ENCODE measurements around the gene ZFX.

ZFX gene

DNA sequence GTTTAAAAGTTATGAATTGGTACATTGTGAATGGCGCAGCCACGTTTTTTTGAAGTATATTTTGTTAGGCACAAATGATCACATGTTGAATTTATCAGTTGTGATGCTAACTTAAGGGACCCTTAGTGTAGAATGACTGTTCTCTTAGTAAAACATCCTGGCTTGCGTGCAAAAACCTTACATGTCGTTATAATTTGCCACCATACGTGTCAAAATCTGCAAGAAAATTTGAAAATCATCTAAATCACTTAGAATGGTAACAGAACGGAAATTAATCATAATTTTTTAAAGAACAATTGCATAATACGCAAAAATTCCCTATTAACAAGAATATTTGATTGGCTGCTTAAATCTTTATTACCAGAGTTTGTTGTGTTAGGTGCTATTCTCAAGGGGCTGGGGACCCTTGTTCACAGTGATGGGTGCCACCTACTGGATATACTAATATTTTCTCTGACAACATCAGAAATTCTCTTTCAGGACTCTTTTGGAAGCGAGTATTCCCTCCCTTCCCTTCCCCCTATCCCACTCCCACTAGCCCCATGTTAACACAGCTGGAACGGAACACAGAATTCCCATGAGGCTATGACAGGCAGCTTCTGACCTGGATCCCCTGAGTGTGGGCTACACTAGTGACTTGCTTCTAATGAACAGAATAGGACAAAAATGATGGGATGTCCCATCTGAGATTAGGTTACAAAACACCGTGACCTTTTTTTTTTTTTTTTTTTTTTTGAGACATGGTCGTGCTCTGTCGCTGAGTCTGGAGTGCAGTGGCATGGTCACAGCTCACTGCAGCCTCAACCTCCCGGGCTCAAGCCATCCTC lies 92.5 kb downstream of the ZFX start:
- TF ChIP-seq, protein P1, sequence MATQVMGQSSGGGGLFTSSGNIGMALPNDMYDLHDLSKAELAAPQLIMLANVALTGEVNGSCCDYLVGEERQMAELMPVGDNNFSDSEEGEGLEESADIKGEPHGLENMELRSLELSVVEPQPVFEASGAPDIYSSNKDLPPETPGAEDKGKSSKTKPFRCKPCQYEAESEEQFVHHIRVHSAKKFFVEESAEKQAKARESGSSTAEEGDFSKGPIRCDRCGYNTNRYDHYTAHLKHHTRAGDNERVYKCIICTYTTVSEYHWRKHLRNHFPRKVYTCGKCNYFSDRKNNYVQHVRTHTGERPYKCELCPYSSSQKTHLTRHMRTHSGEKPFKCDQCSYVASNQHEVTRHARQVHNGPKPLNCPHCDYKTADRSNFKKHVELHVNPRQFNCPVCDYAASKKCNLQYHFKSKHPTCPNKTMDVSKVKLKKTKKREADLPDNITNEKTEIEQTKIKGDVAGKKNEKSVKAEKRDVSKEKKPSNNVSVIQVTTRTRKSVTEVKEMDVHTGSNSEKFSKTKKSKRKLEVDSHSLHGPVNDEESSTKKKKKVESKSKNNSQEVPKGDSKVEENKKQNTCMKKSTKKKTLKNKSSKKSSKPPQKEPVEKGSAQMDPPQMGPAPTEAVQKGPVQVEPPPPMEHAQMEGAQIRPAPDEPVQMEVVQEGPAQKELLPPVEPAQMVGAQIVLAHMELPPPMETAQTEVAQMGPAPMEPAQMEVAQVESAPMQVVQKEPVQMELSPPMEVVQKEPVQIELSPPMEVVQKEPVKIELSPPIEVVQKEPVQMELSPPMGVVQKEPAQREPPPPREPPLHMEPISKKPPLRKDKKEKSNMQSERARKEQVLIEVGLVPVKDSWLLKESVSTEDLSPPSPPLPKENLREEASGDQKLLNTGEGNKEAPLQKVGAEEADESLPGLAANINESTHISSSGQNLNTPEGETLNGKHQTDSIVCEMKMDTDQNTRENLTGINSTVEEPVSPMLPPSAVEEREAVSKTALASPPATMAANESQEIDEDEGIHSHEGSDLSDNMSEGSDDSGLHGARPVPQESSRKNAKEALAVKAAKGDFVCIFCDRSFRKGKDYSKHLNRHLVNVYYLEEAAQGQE (IDR thresholded peaks at IDR 0.05; ENCODE audit: insufficient replicate concordance, low read depth): no peak
- TF ChIP-seq SPI1 (IDR thresholded peaks at IDR 0.05; ENCODE audit: borderline replicate concordance, low read depth): no peak
- TF ChIP-seq, protein P2, sequence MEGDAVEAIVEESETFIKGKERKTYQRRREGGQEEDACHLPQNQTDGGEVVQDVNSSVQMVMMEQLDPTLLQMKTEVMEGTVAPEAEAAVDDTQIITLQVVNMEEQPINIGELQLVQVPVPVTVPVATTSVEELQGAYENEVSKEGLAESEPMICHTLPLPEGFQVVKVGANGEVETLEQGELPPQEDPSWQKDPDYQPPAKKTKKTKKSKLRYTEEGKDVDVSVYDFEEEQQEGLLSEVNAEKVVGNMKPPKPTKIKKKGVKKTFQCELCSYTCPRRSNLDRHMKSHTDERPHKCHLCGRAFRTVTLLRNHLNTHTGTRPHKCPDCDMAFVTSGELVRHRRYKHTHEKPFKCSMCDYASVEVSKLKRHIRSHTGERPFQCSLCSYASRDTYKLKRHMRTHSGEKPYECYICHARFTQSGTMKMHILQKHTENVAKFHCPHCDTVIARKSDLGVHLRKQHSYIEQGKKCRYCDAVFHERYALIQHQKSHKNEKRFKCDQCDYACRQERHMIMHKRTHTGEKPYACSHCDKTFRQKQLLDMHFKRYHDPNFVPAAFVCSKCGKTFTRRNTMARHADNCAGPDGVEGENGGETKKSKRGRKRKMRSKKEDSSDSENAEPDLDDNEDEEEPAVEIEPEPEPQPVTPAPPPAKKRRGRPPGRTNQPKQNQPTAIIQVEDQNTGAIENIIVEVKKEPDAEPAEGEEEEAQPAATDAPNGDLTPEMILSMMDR (IDR thresholded peaks at IDR 0.05; ENCODE audit: insufficient read depth, low read length): no peak
- no peak for TF ChIP-seq GABPA (IDR thresholded peaks at IDR 0.05; ENCODE audit: low read depth)
- TF ChIP-seq POLR2AphosphoS5 (IDR thresholded peaks at IDR 0.05; ENCODE audit: low read depth): no peak
- Histone ChIP-seq H3K27me3 (ENCODE audit: insufficient read depth, poor library complexity, severe bottlenecking) (no peaks in the 10 kb centered on the region), H3K27ac (replicated peaks) (no peak overlapping the region), H3K4me3 (replicated peaks; ENCODE audit: insufficient read depth, low read length) (no peak overlapping the region)
- peak in 1 of 2 experiments; percentile 17 for DNase-seq (ENCODE audit: low read depth in 1 of 2, low spot score in 1 of 2)

DNA sequence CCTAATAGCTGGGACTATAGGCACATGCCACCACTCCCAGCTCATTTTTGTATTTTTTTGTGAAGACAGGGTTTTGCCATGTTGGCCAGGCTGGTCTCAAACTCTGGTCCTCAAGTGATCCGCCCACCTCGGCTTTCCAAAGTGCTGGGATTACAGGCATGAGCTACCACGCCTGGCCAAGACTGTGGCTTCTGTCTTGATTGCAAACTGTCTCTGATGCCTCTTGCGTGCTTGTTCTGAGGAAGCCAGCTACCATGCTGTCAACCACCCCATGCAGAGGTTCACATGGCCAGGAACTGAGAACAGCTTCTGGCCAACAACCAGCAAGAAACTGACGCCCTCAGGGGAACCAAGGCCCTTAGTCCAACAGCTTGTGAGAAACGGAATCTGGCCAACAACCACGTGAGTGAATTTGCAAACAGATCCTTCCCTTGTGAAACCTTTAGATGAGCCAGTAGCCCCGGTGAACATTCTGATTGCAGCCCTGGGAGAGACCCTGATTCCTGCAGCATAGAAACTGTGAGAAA lies 93.2 kb downstream of the ZFX start:
- peak; percentile 16 to 56 for DNase-seq (ENCODE audit: low read depth in 1 of 2, low spot score in 1 of 2)
- Histone ChIP-seq H3K4me3 (replicated peaks; ENCODE audit: insufficient read depth, low read length) (no peak overlapping the region), H3K27me3 (ENCODE audit: insufficient read depth, poor library complexity, severe bottlenecking) (no peaks in the 10 kb centered on the region), H3K27ac (replicated peaks) (no peak overlapping the region)
- no peak for TF ChIP-seq POLR2AphosphoS5 (IDR thresholded peaks at IDR 0.05; ENCODE audit: low read depth)
- TF ChIP-seq, protein P2 (IDR thresholded peaks at IDR 0.05; ENCODE audit: insufficient read depth, low read length): no peak
- TF ChIP-seq GABPA (IDR thresholded peaks at IDR 0.05; ENCODE audit: low read depth): no peak
- no peak for TF ChIP-seq SPI1 (IDR thresholded peaks at IDR 0.05; ENCODE audit: borderline replicate concordance, low read depth)
- TF ChIP-seq, protein P1 (IDR thresholded peaks at IDR 0.05; ENCODE audit: insufficient replicate concordance, low read depth): no peak

DNA sequence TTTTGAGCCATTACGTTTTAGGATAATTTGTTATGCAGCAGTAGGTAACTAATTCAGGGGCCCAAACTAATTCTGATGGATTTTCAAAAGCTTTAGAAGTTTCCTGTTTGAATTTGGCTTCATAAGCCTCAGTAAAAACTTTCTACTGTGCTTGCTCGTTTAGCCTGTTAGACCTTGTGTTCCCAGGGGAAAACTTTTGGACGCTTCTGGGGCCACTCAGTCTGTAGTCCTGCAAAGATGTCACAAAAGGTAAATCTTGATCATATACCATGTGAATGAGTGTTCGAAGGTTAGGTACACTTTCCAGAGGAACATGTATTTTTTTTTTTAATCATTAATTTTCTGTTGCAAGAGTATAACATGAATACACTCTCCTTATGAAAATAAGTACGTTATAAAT lies 93.7 kb downstream of the ZFX start:
- no peak overlapping the region for H3K27ac ChIP-seq (replicated peaks)
- H3K27me3 ChIP-seq (ENCODE audit: insufficient read depth, poor library complexity, severe bottlenecking): no peaks in the 10 kb centered on the region
- no peak overlapping the region for H3K4me3 ChIP-seq (replicated peaks; ENCODE audit: insufficient read depth, low read length)
- no peak for DNase-seq (ENCODE audit: low read depth in 1 of 2, low spot score in 1 of 2)
- TF ChIP-seq, protein P2 (IDR thresholded peaks at IDR 0.05; ENCODE audit: insufficient read depth, low read length): no peak
- TF ChIP-seq SPI1 (IDR thresholded peaks at IDR 0.05; ENCODE audit: borderline replicate concordance, low read depth) (no peak), POLR2AphosphoS5 (IDR thresholded peaks at IDR 0.05; ENCODE audit: low read depth) (no peak), GABPA (IDR thresholded peaks at IDR 0.05; ENCODE audit: low read depth) (no peak)
- TF ChIP-seq, protein P1 (IDR thresholded peaks at IDR 0.05; ENCODE audit: insufficient replicate concordance, low read depth): no peak

Data from HL-60 (cell line).